ENCODE data around the gene CA6. TPM values are rescaled to one million over a fixed set of nuclear protein-coding genes. Genes with fewer than 3 reads are reported as not detected.

Gene CA6
- total RNA-seq, 4 donors from 2014 or later, result not detected

GRCh38 chr1:9004031-9004699, 58.5 kb downstream of the CA6 start:
- no peak for TF ChIP-seq EP300 (IDR thresholded peaks at IDR 0.05)
- no peak for TF ChIP-seq CTCF (IDR thresholded peaks at IDR 0.05)
- TF ChIP-seq POLR2A (IDR thresholded peaks at IDR 0.05), result no peak
- Histone ChIP-seq H3K4me3 (no peak overlapping the region), H3K27me3 (no peaks in the 10 kb centered on the region), H3K27ac (no peak overlapping the region), H3K36me3 (no peaks in the 10 kb centered on the region), H3K9me3 (no peaks in the 10 kb centered on the region), H3K4me1 (peaks cover 0 to 6% (median 0%) of the 10 kb centered on the region in 4 donors)
- 74 to 84% methylated on average over 11 of the region's 11 CpGs for WGBS, 2 donors
- DNase-seq (ENCODE audit: low spot score in 2 of 2), result no peak

- peak; percentile 89 to 98 (median 94) for TF ChIP-seq CTCF (IDR thresholded peaks at IDR 0.05)
- no peak for TF ChIP-seq POLR2A (IDR thresholded peaks at IDR 0.05)
- peak in 1 of 2 donors; percentile 49 for TF ChIP-seq EP300 (IDR thresholded peaks at IDR 0.05)
- Histone ChIP-seq H3K27ac (peak overlapping the region in 1 of 4 donors; percentile 45), H3K4me1 (peaks cover 0 to 6% (median 0%) of the 10 kb centered on the region in 4 donors), H3K9me3 (no peaks in the 10 kb centered on the region), H3K4me3 (no peak overlapping the region), H3K36me3 (no peaks in the 10 kb centered on the region), H3K27me3 (no peaks in the 10 kb centered on the region)
- DNase-seq (ENCODE audit: low spot score in 2 of 2), result peak; percentile 75 to 87
- WGBS, 2 donors, result 44 to 58% methylated on average over 21 to 22 of the region's 22 CpGs
Observed at GRCh38 chr1:9004700-9005394, 59.2 kb downstream of the CA6 start.

GRCh38 chr1:9005395-9005708, 59.7 kb downstream of the CA6 start:
- Histone ChIP-seq H3K4me3 (no peak overlapping the region), H3K4me1 (peaks cover 0 to 6% (median 0%) of the 10 kb centered on the region in 4 donors), H3K27me3 (no peaks in the 10 kb centered on the region), H3K9me3 (no peaks in the 10 kb centered on the region), H3K36me3 (no peaks in the 10 kb centered on the region), H3K27ac (peak overlapping the region in 1 of 4 donors; percentile 16)
- TF ChIP-seq POLR2A (IDR thresholded peaks at IDR 0.05) (no peak), CTCF (IDR thresholded peaks at IDR 0.05) (no peak), EP300 (IDR thresholded peaks at IDR 0.05) (no peak)
- DNase-seq (ENCODE audit: low spot score in 2 of 2), result no peak
- 58 to 67% methylated on average over 8 of the region's 8 CpGs for WGBS, 2 donors

- Histone ChIP-seq H3K36me3 (no peaks in the 10 kb centered on the region), H3K4me1 (peaks cover 0 to 13% (median 0%) of the 10 kb centered on the region in 4 donors), H3K9me3 (no peaks in the 10 kb centered on the region), H3K27ac (no peak overlapping the region), H3K27me3 (no peaks in the 10 kb centered on the region), H3K4me3 (no peak overlapping the region)
- TF ChIP-seq EP300 (IDR thresholded peaks at IDR 0.05) (no peak), CTCF (IDR thresholded peaks at IDR 0.05) (no peak), POLR2A (IDR thresholded peaks at IDR 0.05) (no peak)
- DNase-seq (ENCODE audit: low spot score in 2 of 2), result no peak
- WGBS, 2 donors, result 92 to 94% methylated on average over 17 to 19 of the region's 19 CpGs
Observed at GRCh38 chr1:9006956-9007615, 61.4 kb downstream of the CA6 start.

GRCh38 chr1:9008236-9008635, 62.6 kb downstream of the CA6 start:
- Histone ChIP-seq H3K36me3 (no peaks in the 10 kb centered on the region), H3K4me1 (peaks cover 0 to 13% (median 0%) of the 10 kb centered on the region in 4 donors), H3K4me3 (no peak overlapping the region), H3K27me3 (no peaks in the 10 kb centered on the region), H3K9me3 (no peaks in the 10 kb centered on the region), H3K27ac (no peak overlapping the region)
- no peak for DNase-seq (ENCODE audit: low spot score in 2 of 2)
- WGBS, 2 donors, result 85 to 91% methylated on average over 10 of the region's 10 CpGs
- no peak for TF ChIP-seq CTCF (IDR thresholded peaks at IDR 0.05)
- TF ChIP-seq POLR2A (IDR thresholded peaks at IDR 0.05), result no peak
- no peak for TF ChIP-seq EP300 (IDR thresholded peaks at IDR 0.05)

All from tibial nerve (tissue), 4 donors.